ENCODE results near the gene ZXDC.

Gene ZXDC

GRCh38 chr3:126390751-126391150, 84.9 kb downstream of the ZXDC start:
- DNase-seq, result no peak

- DNase-seq, result no peak
Observed at GRCh38 chr3:126390201-126390600, 85.5 kb downstream of the ZXDC start.

GRCh38 chr3:126389794-126390146, 85.9 kb downstream of the ZXDC start:
- DNase-seq, result no peak

- DNase-seq, result peak; percentile 32
Observed at GRCh38 chr3:126389112-126389793, 86.4 kb downstream of the ZXDC start.

Measured in activated T-cell treated with anti-CD3 and anti-CD28 coated beads, Interleukin-2, amount 50 U/mL, for 1 hour (primary cell).